Large intestine (tissue), 3 donors: ENCODE measurements around the gene CLDN6. TPM values are rescaled to one million over a fixed set of nuclear protein-coding genes. Genes with fewer than 3 reads are reported as not detected.

Source experiments
- DNase-seq, 2 donors: peaks; one replicate each; pipeline versions ENCODE4 v3.0.0 to v3.0.0-alpha.2; 2013
- H3K27ac ChIP-seq: one replicate; pipeline ENCODE4 v1.5.1; 2013; ENCODE audit warnings: low read length
- H3K27me3 ChIP-seq: 2 replicates; pipeline ENCODE4 v1.6.1; 2013; ENCODE audit warnings: low read length; ENCODE audit not compliant: control insufficient read depth, insufficient read depth
- H3K36me3 ChIP-seq: 2 replicates; pipeline ENCODE4 v1.6.1; 2013; ENCODE audit warnings: low read length; ENCODE audit not compliant: control insufficient read depth, insufficient read depth
- H3K4me1 ChIP-seq: one replicate; pipeline ENCODE4 v1.6.1; 2013; ENCODE audit warnings: low read length; ENCODE audit not compliant: control insufficient read depth, insufficient read depth
- H3K4me3 ChIP-seq: one replicate; pipeline ENCODE4 v1.5.1; 2013; ENCODE audit warnings: low read length
- H3K9me3 ChIP-seq: one replicate; pipeline ENCODE4 v1.6.1; 2013; ENCODE audit warnings: mild to moderate bottlenecking, low read depth, low read length, moderate library complexity; ENCODE audit not compliant: control insufficient read depth
- WGBS: methylation state at CpG from one replicate; pipeline ENCODE4 v1.1.5; 2013; ENCODE audit warnings: low lambda C conversion rate; ENCODE audit not compliant: insufficient coverage; 5-methylcytosine and 5-hydroxymethylcytosine counted together
- polyA plus RNA-seq: library from polyadenylated mRNA; unstranded; fragments of 120-200 nt; gene quantifications from one replicate; pipeline ENCODE4 v1.2.1, GENCODE V29; 2013

The CLDN6 gene
- polyA plus RNA-seq, 1 donor = 26.0 TPM

GRCh38 chr16:3051009-3051408, 33.0 kb upstream of the CLDN6 start:
- peaks cover 7% of the 10 kb centered on the region for H3K9me3 ChIP-seq
- no peaks in the 10 kb centered on the region for H3K36me3 ChIP-seq
- DNase-seq = no peak
- no CpG with 5 or more reads among the region's 4 CpGs for WGBS
- peaks cover 49% of the 10 kb centered on the region for H3K27me3 ChIP-seq
- no peak overlapping the region for H3K27ac ChIP-seq
- no peak overlapping the region for H3K4me3 ChIP-seq
- peaks cover 5% of the 10 kb centered on the region for H3K4me1 ChIP-seq

GRCh38 chr16:3050487-3050886, 32.5 kb upstream of the CLDN6 start:
- 72% methylated on average over 4 of the region's 5 CpGs for WGBS
- no peak overlapping the region for H3K27ac ChIP-seq
- H3K36me3 ChIP-seq = no peaks in the 10 kb centered on the region
- DNase-seq = no peak
- H3K27me3 ChIP-seq = peaks cover 54% of the 10 kb centered on the region
- H3K4me3 ChIP-seq = no peak overlapping the region
- peaks cover 12% of the 10 kb centered on the region for H3K9me3 ChIP-seq
- peaks cover 9% of the 10 kb centered on the region for H3K4me1 ChIP-seq

DNA sequence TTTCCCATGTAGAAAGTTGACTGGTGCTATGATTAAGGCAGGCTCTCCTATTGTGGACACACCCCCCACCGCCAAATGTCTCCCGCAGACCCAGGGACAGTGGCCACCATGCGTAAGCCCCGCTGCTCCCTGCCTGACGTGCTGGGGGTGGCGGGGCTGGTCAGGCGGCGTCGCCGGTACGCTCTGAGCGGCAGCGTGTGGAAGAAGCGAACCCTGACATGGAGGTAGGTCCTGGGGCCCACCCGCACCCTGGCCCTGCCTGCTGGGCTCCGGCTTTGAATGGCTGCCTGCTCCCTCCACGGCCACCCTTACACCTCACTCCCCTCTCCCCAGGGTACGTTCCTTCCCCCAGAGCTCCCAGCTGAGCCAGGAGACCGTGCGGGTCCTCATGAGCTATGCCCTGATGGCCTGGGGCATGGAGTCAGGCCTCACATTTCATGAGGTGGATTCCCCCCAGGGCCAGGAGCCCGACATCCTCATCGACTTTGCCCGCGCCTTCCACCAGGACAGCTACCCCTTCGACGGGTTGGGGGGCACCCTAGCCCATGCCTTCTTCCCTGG, 32.0 kb upstream of the CLDN6 start:
- Histone ChIP-seq H3K27ac (no peak overlapping the region), H3K4me1 (peaks cover 9% of the 10 kb centered on the region), H3K9me3 (peaks cover 16% of the 10 kb centered on the region), H3K4me3 (no peak overlapping the region), H3K36me3 (no peaks in the 10 kb centered on the region), H3K27me3 (peaks cover 59% of the 10 kb centered on the region)
- DNase-seq = no peak
- WGBS = 100% methylated on average over 3 of the region's 26 CpGs

- no CpG with 5 or more reads among the region's 13 CpGs for WGBS
- H3K9me3 ChIP-seq = peaks cover 16% of the 10 kb centered on the region
- H3K36me3 ChIP-seq = no peaks in the 10 kb centered on the region
- H3K27ac ChIP-seq = no peak overlapping the region
- no peak for DNase-seq
- H3K4me3 ChIP-seq = no peak overlapping the region
- peaks cover 85% of the 10 kb centered on the region for H3K27me3 ChIP-seq
- H3K4me1 ChIP-seq = peaks cover 9% of the 10 kb centered on the region
Observed at GRCh38 chr16:3047387-3047720, 29.4 kb upstream of the CLDN6 start.

- H3K27me3 ChIP-seq = peaks cover 86% of the 10 kb centered on the region
- H3K4me1 ChIP-seq = peaks cover 9% of the 10 kb centered on the region
- H3K9me3 ChIP-seq = peaks cover 16% of the 10 kb centered on the region
- H3K27ac ChIP-seq = no peak overlapping the region
- WGBS = no CpG with 5 or more reads among the region's 54 CpGs
- no peak for DNase-seq
- H3K4me3 ChIP-seq = no peak overlapping the region
- H3K36me3 ChIP-seq = no peaks in the 10 kb centered on the region
Observed at GRCh38 chr16:3046641-3047386, 28.8 kb upstream of the CLDN6 start.

DNA sequence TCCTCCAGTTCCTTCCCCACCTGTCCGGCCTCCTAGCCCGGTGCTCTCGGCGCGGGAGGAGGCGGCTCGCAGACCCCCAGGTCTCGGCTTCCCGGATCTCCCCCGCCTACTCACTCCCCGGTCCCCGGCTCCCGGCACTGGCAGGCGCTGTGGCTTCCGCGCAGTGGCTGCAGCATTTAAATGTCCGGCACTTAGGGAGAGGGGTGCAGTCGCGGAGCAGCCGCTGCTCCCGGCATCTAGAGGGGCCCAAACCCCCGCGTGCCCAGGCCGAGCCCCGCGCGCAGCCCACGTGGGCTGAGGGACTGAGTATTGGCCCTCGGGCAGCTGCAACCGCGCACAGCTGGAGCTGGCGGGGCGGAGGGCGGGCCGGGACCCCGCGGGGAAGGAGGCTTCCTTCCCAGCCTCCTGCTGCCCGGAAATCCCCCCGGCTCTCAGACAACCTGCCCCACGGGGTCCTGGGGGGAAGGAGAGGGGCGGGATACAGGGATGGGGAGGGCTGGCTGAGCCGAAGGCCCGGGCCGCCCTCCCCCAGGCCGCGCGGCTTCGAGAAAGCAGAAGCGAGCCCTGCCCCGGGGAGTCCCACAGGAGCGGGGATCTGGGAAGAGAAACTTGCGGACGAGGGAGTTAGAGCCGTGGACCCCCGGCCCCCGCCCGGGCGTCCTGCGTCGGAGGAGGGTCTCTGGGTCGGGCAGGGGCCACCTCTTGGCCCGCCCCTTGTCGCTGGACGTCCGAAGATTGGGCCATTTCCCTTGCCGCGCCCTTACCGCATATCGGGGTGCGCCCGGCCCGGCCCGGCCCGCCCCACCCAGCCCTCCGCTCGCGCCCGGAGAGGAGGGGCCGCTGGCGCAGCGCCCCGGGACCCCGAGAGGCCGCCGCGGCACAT, 28.0 kb upstream of the CLDN6 start, which contains the start of gene MMP25:
TSS of gene MMP25 (plus strand) at position 804 of the 883 bp plus-strand sequence. CDS start 357 bp downstream, outside the sequence.
- H3K27ac ChIP-seq = no peak within 1 kb of the TSS
- no peaks in the 10 kb centered on the region for H3K36me3 ChIP-seq
- peaks cover 91% of the 10 kb centered on the region for H3K27me3 ChIP-seq
- WGBS = no CpG with 5 or more reads among the region's 86 CpGs
- peaks cover 16% of the 10 kb centered on the region for H3K9me3 ChIP-seq
- peak in 1 of 2 donors; percentile 27 for DNase-seq
- H3K4me1 ChIP-seq = peaks cover 9% of the 10 kb centered on the region
- H3K4me3 ChIP-seq = peak within 1 kb of the TSS; percentile 31

DNA sequence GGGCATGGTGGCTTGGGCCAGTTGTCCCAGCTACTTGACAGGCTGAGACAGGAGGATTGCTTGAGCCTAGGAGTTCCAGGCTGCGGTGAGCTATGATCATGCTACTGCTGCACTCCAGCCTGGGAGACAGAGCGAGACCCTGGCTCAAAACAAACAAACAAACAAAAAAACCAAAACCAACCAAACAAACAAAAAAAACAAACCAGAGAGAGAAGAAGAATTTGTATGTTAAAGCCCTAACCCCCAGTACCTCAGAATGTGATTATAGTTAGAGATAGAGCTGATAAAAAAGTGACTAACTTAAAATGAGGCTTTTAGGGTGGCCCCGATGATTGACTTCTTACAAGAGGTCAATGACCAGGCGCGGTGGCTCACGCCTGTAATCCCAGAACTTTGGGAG, 26.7 kb upstream of the CLDN6 start:
- H3K27me3 ChIP-seq = peaks cover 83% of the 10 kb centered on the region
- H3K9me3 ChIP-seq = peaks cover 16% of the 10 kb centered on the region
- H3K4me3 ChIP-seq = no peak overlapping the region
- H3K4me1 ChIP-seq = peaks cover 9% of the 10 kb centered on the region
- H3K27ac ChIP-seq = no peak overlapping the region
- H3K36me3 ChIP-seq = no peaks in the 10 kb centered on the region
- no peak for DNase-seq
- WGBS = 80% methylated on average over 1 of the region's 6 CpGs

- Histone ChIP-seq H3K27ac (no peak overlapping the region), H3K9me3 (peaks cover 15% of the 10 kb centered on the region), H3K27me3 (peaks cover 66% of the 10 kb centered on the region), H3K36me3 (no peaks in the 10 kb centered on the region), H3K4me1 (peaks cover 25% of the 10 kb centered on the region), H3K4me3 (no peak overlapping the region)
- DNase-seq = no peak
- WGBS = no CpG with 5 or more reads among the region's 3 CpGs
Observed at GRCh38 chr16:3042376-3042775, 24.4 kb upstream of the CLDN6 start.

GRCh38 chr16:3038896-3039295, 20.9 kb upstream of the CLDN6 start:
- Histone ChIP-seq H3K4me3 (no peak overlapping the region), H3K4me1 (peaks cover 18% of the 10 kb centered on the region), H3K36me3 (no peaks in the 10 kb centered on the region), H3K27ac (peak overlapping the region; percentile 21), H3K27me3 (peaks cover 57% of the 10 kb centered on the region), H3K9me3 (no peaks in the 10 kb centered on the region)
- peak; percentile 68 to 80 for DNase-seq
- no CpG with 5 or more reads among the region's 5 CpGs for WGBS

GRCh38 chr16:3038256-3038655, 20.3 kb upstream of the CLDN6 start:
- Histone ChIP-seq H3K27ac (no peak overlapping the region), H3K27me3 (peaks cover 51% of the 10 kb centered on the region), H3K9me3 (no peaks in the 10 kb centered on the region), H3K36me3 (no peaks in the 10 kb centered on the region), H3K4me1 (peaks cover 18% of the 10 kb centered on the region), H3K4me3 (no peak overlapping the region)
- WGBS = no CpG with 5 or more reads among the region's 11 CpGs
- DNase-seq = peak; percentile 65 to 82
